NCI-H2081 (cell line): ENCODE results near the gene PAPOLB.
"Not testable (repeated sequence)": the region's sequence is repeated elsewhere in the genome, so short reads cannot be mapped to it uniquely, and the experiment has no call there.

Experiments used
- DNase-seq, 2 experiments: peaks; one replicate each; lab custom pipeline; 2025; lab: John Stamatoyannopoulos, UW

The PAPOLB gene

DNA sequence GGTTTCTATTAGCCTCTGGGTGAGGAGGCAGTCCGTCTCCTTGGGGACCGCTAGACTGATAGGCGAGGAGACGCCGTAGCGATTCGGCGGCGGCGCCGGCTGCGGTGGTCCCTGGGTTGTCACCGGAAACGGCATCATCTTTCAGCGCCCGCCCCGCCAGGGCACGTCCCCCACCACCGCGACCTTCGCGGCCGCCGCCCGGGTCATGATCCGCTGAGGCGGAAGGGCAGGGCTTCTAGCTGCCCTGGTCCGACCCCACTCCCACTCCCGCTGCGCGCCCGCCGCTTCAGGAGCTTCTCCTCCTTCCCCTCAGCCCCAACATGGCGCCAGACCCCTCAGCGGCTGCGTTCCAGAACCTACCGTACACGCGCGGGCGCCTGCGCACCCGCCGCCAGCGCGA, at the start of gene PAPOLB:
PAPOLB (minus strand) TSS at position 358 of the 400 bp plus-strand sequence; CDS start at position 138, 220 bp downstream.
- DNase-seq = no peak

DNA sequence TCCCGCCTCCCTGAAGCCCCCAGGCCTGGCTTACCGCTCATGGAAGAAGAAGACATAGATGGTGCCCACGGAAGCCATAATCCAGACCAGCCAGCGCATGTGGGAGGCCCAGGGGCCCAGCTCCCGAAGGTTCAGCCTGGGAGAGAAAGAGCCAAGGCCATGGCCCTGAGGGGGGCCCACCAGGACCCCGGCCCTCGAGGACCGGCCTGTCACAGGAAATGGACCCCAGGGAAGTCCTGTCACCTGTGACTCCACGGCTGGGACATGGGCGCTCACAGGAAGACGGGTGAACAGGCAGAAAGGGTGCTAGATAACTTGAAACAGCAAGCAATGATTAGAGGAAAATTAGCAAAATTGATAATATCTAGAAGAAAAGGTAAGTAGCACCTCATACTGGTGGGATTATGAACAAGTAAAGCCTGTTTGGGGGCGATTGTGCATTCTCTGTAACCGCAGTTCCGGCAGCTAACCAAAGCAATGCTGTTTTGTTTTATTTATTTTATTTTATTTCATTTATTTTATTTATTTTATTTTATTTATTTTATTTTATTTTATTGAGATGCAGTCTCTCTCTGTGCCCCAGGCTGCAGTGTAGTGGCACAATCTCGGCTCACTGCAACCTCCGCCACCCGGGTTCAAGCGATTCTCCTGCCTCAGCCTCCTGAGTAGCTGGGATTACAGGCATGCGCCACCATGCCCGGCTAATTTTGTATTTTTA, 49.4 kb upstream of the PAPOLB start:
- DNase-seq = no peak

DNA sequence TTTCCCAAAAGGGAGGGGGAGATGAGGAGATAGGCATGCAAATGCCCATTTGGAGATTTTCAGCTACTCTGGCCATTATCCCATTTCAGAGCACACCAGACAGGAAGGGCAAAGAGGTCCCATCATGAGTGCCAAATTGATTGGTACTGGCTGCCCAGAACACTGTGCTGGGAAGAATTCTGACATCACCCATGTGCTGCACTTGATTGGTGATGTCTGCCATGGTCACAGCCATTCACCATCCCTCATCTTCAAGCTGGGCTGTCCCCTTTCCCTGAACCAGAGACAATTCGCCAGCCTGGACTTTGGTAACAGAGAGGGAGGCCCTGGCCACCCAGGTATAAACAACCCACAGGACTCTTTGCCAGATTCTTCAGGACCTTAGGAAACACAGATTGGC, 44.9 kb upstream of the PAPOLB start:
- DNase-seq = no peak

GRCh38 chr7:4905171-4905570, 43.3 kb upstream of the PAPOLB start:
- DNase-seq = no peak

GRCh38 chr7:4904346-4904745, 42.5 kb upstream of the PAPOLB start:
- DNase-seq = no peak

DNA sequence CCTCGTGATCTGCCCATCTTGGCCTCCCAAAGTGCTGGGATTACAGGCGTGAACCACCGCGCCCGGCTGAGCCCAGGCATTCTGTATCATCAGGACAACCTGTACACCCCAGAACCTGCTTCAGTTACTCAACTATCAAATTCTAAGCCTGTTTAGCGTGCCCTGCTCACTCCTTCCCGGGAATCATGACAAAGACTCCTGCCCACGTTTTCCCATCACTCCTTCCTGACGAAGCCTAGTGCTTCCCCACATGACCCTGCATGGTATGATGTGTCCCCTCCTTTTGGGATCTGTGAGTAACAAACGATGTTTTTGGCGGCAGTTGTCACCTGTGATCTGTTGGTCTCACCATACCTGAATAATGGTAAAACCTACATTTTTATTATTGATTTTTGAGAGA, 33.9 kb upstream of the PAPOLB start:
- no peak for DNase-seq

DNA sequence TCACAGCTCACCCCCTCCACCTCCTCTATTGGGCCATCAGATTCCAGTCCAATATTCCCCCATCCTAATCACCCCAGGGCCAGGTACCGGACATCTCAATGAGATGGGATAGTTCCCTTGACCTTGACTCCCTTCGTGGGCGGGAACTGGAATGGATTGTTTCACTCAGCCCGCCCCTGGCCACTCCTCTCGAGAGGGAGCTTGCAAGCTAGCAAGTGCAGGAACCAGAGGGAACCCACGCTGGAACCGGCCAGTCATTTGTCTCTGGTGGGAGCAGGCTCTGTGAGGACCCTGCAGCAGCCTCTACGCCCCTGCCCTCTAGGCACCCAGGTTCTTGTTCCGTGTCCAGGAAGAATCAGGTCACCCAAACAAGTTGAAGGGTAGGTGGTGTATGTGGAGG, 32.7 kb upstream of the PAPOLB start:
- no peak for DNase-seq

DNA sequence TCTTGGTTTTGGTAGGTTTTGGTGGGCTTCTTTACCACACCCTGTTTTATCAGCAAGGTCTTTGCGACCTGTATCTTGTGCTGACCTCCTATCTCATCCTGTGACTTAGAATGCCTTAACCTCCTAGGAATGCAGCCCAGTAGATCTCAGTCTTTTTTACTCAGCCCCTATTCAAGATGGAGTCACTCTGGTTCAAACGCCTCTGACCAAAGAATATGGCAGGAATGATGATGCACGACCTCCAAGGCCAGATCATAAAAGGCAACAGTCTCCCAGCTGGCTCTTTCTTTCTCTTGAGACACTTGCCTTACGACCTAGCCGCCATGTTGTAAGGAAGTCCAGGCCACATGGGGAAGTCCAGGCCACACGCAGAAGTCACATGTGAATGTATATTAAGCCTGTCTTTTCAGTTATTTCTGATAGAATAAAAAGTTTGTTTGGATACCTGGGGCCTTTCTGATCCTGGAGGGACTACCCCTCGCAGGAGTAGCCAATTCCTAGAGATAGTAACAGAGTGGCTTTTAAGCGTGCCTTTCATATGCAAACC, 32.2 kb upstream of the PAPOLB start:
- DNase-seq = no peak

GRCh38 chr7:4893188-4893587, 31.4 kb upstream of the PAPOLB start:
- not testable (repeated sequence) for DNase-seq

GRCh38 chr7:4891522-4891921, 29.7 kb upstream of the PAPOLB start:
- DNase-seq = not testable (repeated sequence)

- no peak for DNase-seq
Measured at GRCh38 chr7:4889682-4890081, 27.9 kb upstream of the PAPOLB start.

DNA sequence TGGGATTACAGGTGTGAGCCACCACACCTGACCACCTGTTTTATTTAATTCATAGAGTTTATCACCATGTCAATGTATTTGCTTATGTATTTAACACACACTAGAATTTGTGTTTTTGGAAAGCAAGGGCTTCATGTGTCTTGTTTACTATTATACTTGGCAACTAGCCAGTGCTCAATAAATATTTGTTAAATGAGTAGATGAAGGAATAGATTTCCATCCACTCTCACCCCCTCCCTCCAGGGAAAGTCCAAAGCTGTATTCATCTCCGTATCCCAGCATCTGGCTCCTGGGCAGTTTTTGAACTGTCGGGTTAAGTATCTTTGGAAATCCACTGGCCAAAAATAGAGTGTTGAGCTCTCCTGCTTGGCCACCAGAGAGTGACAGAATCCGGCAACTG, 26.3 kb upstream of the PAPOLB start:
- no peak for DNase-seq

DNA sequence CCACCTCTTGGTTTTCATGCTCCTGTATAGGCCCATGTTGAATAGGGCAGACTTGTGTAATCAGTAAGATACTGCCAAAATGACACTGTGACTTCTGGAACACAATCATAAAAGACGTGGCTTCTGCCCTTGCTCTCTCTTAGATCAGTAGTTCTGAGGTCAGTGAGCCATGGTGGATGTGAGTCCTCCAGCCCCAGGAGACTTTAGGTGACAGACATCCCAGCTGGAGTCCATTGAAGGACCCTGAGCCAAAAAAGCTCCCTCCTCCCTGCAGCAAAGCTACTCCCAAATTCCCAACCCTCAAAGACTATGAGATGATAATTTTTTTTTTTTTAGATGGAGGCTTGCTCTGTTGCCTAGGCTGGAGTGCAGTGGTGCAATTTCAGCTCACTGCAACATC, 24.8 kb upstream of the PAPOLB start:
- DNase-seq = no peak

DNA sequence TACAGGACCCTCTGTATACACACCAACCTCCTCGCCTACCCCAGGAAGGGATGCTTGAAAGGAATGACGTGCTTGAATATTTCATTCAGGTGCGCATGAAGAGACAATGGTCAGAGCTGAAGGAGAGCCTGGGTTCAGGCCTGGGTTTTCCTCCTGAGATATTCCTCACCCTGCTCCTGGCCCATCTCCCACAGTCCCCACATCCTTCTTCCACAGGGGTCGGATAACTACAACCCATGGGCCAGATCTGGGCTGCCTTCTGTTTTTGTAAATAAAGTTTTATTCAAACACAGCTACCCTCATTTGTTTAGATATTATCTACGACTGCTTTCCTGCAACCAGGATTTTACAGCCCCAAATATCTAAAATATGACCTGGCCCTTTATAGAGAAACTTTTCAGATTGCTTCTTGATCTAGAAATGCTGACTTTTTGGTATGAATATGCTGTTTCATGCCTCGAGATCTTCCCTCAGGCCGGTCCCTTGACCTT, 23.5 kb upstream of the PAPOLB start:
- no peak for DNase-seq

DNA sequence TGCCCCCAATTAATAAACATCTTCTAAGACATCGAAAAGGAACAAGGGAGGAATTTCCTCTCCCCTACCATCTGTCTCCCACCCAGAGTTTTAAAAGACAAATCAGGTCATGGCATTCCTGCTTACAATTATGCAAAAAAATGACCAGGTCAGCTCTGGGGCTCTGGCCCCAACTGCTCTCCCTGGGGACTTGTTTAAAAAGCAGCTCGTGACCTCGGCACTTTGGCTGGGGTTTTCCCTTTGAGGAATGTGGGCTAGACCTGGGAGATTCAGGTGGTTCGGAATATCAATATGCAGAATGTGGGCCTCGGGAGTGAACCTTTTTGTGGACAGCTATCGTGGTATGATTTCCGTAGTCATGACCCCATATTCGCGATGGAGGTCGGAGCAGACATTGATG, 22.3 kb upstream of the PAPOLB start:
- no peak for DNase-seq

DNA sequence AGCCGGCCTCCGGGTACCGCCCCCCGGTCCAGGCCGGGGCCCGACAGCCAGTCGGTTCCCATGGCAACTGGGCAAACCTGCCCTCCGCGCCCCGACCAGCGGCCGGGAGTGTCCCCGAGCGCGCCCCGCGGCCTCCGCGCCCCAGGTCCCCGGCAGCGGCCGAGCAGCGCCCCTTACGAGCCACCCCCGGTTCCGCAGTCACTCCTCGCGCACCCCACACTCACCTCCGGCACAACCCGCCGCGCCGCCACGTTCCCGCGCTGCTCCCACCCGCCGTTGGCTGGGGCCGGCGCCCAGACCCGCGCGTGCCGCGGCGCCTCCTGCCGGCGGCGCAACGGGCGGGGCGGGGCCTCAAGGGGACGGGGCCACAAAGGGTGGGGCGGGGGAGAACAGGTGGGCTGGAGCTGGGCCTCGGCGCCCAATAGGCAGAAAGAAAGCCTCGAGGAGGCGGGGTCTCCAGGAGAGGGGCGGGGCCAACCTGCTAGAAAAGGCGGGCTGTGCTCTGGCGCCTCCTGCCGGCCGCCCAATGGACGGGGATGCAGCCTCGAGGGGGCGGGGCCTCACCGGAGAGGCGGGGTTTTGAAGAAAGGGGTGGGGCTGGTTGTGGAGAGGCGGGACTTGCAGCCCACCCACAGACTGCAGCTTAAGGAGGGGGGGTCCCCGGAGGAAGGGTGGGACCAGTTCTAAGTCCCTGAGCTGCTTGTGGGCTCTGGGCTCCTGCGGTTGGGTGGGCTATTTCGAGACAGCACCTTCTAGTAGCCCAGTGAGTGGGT, 21.7 kb upstream of the PAPOLB start, which contains the start of gene RADIL:
RADIL (minus strand) TSS at position 345 of the 773 bp plus-strand sequence. CDS start 5,577 bp downstream, outside the sequence.
- DNase-seq = peak; percentile 82 to 90

- DNase-seq = no peak
Measured at GRCh38 chr7:4883033-4883371, 21.2 kb upstream of the PAPOLB start.

- DNase-seq = no peak
Measured at GRCh38 chr7:4882169-4883032, 20.6 kb upstream of the PAPOLB start.

DNA sequence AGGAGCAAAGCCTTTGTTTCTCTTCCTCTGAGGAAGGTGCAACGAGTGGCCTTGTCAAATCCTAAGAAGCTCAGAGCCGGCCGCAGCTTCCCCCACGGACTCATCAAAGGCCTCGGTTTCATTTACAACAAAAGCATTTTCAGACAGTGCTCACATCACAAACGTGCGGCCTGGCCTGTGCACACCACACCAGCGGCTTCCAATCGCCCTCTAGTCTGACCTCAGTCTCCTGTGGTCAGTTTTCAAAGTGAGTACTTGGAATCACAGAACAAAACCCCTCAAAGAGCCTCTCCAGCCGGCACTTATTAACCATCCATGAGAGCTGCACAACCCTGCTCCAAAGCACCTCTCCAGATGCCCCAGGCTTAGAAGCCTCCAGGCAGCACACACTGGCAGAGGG, 18.4 kb upstream of the PAPOLB start:
- DNase-seq = no peak

DNA sequence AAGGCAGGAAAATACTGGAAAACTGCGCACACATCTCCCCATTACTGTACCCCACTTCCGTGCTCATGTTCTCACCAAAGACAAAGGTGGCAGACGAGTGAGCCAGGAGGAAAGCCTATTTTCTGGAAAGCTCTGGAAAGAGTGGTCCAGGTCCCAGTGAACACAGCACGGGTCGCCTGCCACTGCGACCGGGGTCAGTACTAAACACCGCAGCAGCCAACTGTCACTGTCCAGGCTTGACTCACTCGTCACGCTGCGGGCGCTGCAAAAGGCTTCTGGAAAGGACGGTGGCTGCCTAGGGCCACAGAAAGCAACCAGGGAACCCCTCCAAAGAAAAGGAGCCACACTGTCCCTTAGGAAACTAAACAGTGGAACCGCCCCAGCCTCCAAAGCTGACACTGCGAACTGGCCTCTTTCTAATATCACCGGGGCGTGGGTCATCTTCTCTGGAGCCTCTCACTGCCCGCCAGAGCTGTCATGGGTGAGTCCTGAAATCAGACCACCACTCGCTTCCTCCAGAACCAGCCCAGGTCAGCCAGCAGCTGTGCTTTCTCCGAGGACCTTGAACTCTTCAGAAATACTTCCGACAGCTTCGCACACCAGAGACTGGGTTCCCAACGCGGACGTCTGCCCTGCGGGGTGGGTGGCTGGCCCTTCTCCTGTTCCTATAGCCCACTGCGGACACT, 17.7 kb upstream of the PAPOLB start:
- no peak for DNase-seq
